Hematopoietic multipotent progenitor cell treated with erythropoietin and hydrocortisone succinate and interleukin-3 and kit ligand, for 17 days (in vitro differentiated cells): ENCODE results near the gene PARD3B.

ENCODE experiments used
- DNase-seq: peaks from one replicate; pipeline ENCODE4 v3.0.0-alpha.2; 2015; ENCODE audit warnings: low spot score

Gene PARD3B

GRCh38 chr2:204967199-204967960 is 422.1 kb downstream of the PARD3B start:
- DNase-seq = no peak

- no peak for DNase-seq
These were observed 426.1 kb downstream of the PARD3B start for GRCh38 chr2:204971206-204971907.

- DNase-seq = no peak
These were observed 426.9 kb downstream of the PARD3B start for GRCh38 chr2:204972161-204972560.

GRCh38 chr2:204972606-204973336 is 427.5 kb downstream of the PARD3B start:
- DNase-seq = no peak

- DNase-seq = no peak
These were observed 428.3 kb downstream of the PARD3B start for GRCh38 chr2:204973616-204974015.

- no peak for DNase-seq
These were observed 429.2 kb downstream of the PARD3B start for GRCh38 chr2:204974487-204974886.

- DNase-seq = no peak
These were observed 432.6 kb downstream of the PARD3B start for GRCh38 chr2:204977914-204978313.

- DNase-seq = no peak
These were observed 437.0 kb downstream of the PARD3B start for GRCh38 chr2:204982303-204982702.

GRCh38 chr2:204984518-204984917 is 439.2 kb downstream of the PARD3B start:
- no peak for DNase-seq

- DNase-seq = no peak
These were observed 441.4 kb downstream of the PARD3B start for GRCh38 chr2:204986641-204987040.

- DNase-seq = no peak
These were observed 443.6 kb downstream of the PARD3B start for GRCh38 chr2:204988836-204989235.

- DNase-seq = no peak
These were observed 444.6 kb downstream of the PARD3B start for GRCh38 chr2:204989877-204990276.

GRCh38 chr2:205001300-205001966 is 456.2 kb downstream of the PARD3B start:
- DNase-seq = no peak

GRCh38 chr2:205002390-205002789 is 457.1 kb downstream of the PARD3B start:
- no peak for DNase-seq

- no peak for DNase-seq
These were observed 458.0 kb downstream of the PARD3B start for GRCh38 chr2:205003288-205003687.

- no peak for DNase-seq
These were observed 464.9 kb downstream of the PARD3B start for GRCh38 chr2:205010196-205010595.

GRCh38 chr2:205011031-205011430 is 465.8 kb downstream of the PARD3B start:
- no peak for DNase-seq

- DNase-seq = no peak
These were observed 467.7 kb downstream of the PARD3B start for GRCh38 chr2:205012961-205013360.

GRCh38 chr2:205013586-205013985 is 468.3 kb downstream of the PARD3B start:
- DNase-seq = no peak

GRCh38 chr2:205014201-205014600 is 468.9 kb downstream of the PARD3B start:
- DNase-seq = no peak

GRCh38 chr2:205017381-205017780 is 472.1 kb downstream of the PARD3B start:
- no peak for DNase-seq

GRCh38 chr2:205017912-205018311 is 472.6 kb downstream of the PARD3B start:
- no peak for DNase-seq
